NCI-H2029 (cell line): Measurements from ENCODE around the gene CREG2.
A peak's percentile ranks its signal among the peaks of the same experiment; 100 is the strongest.
"Not testable (repeated sequence)": the region's sequence is repeated elsewhere in the genome, so short reads cannot be mapped to it uniquely, and the experiment has no call there.

Source experiments
- DNase-seq: peaks from one replicate; lab custom pipeline; 2025; lab: John Stamatoyannopoulos, UW

CREG2 gene

DNA sequence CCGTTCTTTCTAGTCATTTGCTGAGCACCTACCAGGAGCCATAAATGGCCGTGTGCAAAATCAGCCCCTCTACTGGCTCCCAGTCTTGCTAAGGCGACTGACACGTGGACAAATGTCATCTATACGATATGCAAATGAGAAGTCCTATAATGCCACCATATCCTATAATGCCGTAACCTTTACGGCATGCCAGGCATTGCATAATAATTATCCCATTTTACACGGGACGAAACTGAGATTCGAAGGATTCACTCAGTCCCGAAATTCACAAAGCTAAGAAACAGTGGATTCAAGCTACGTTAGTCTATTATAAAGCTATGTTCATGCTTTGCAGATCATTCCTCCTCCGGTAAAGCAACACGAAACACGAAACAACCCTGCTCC lies 44.7 kb downstream of the CREG2 start:
- DNase-seq: no peak

DNA sequence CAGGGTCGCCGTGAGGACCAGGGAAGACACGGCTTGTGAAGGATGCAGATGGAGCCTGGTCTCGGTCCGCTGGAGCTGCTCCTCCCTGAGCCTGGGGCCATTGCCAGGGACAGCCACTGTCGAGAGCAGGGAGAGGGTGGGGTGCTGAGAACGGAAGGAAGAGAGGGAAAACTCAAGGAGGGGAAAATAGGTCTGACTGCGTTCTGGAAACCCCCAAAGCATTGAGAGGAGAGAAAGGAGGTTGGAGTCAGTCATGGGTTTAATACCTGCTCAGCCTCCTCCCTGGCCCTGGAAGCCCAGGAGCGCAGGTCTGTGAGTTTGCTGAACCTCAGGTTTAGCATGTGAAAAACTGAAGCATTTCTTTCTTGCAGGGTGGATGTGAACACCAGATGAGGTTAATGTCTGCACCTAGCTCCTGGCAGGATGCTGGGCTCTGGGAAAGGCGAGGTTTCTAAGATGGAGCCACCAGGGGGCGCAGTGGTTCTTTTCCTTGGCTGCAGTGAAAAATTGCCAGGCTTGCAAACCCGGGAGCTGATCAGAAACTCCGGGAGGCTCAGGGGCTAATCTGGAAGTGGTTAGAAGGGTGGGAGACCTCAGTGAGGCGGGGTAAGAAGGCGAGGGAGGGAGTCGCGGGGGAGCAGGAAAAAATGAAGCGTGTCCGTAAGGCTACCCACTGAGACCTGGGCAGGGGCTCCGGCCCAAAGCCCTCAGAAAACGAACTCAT lies 45.2 kb downstream of the CREG2 start:
- peak; percentile 31 for DNase-seq

GRCh38 chr2:101341421-101341820 lies 45.9 kb downstream of the CREG2 start:
- no peak for DNase-seq

GRCh38 chr2:101340141-101340551 lies 47.2 kb downstream of the CREG2 start:
- no peak for DNase-seq

GRCh38 chr2:101339266-101339880 lies 47.9 kb downstream of the CREG2 start:
- no peak for DNase-seq

DNA sequence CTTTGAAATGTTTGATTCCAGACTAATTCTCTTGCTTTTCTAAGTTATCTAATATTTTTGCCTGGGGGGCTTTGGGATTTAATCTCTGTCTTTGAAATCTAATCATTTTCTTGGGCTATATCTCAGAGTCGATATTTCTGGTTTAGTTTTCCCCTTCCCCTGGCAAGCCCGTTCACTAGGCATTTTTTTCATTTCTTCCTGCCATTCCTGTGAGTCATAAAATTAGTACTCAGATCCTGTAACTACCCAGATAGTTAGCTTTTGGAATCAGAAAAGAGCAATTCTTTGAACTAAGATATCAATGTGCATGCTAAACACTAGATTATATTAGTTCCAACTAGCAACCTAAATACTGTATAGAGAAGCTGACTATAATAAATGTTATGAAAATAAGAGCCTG lies 49.4 kb downstream of the CREG2 start:
- no peak for DNase-seq

DNA sequence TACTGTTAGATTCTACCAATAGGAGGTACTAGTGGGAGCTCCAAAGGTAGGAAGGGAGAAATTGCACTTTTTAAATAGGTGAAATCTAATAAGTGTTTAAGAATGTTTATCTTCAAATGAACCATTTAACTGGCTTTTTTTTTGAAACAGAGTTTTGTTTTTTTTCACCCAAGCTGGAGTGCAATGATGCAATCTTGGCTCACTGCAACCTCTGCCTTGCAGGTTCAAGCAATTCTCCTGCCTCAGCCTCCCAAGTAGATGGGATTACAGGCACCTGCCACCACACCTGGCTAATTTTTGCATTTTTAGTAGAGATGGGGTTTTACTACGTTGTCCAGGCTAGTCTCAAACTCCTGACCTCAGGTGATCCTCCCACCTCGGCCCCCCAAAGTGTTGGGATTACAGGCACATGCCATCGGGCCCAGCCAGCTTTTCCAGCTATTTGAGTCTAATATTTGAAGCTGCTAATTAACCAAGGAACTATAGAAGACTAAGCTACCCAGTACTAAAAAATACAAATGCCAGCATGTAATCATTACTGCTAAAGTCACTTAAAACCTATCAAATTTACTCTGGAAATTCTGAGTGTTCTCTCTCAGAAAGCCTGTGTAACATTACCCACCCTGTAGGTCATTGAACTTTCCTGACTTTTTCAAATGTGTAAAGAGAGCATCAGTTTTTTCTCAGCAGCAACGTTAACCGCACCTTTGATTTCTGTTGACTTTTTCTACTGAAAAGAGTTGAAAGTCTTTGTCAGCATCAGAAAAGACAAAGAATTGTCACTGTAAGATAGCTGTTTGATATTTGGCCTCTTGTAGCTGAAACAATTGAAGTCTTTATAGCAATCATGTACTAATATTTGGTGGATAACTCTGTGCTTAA lies 54.2 kb downstream of the CREG2 start:
- no peak for DNase-seq

- no peak for DNase-seq
Observed at GRCh38 chr2:101331202-101331601, 56.1 kb downstream of the CREG2 start.

- DNase-seq: no peak
Observed at GRCh38 chr2:101330253-101330933, 56.9 kb downstream of the CREG2 start.

GRCh38 chr2:101329026-101329425 lies 58.3 kb downstream of the CREG2 start:
- no peak for DNase-seq

DNA sequence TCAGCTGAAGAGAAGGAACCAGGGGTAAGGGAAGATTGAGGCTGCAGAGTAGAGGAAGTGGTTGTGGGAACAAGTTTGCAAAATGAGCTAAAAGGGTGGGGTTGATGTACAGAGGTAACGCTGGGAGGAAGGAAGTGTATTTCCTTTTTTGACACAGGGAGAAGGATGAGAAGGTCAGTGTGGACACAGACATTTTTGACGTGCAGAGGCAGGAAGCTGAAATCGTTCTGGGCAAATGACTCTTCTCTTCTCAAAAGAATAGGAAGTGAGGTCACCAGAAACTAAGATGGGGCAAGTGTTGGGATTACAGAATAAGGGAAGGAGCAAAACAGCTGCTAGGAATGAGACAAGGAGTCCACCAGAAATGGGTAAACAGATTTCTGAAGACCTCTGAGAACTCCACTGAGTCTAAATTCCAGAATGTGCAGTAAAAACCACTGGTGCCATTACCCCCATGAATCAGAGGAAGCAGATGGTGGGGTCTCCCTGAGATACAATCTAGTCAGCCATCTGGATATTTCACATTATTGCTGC lies 58.8 kb downstream of the CREG2 start:
- DNase-seq: no peak

- DNase-seq: no peak
Observed at GRCh38 chr2:101327863-101328394, 59.4 kb downstream of the CREG2 start.

DNA sequence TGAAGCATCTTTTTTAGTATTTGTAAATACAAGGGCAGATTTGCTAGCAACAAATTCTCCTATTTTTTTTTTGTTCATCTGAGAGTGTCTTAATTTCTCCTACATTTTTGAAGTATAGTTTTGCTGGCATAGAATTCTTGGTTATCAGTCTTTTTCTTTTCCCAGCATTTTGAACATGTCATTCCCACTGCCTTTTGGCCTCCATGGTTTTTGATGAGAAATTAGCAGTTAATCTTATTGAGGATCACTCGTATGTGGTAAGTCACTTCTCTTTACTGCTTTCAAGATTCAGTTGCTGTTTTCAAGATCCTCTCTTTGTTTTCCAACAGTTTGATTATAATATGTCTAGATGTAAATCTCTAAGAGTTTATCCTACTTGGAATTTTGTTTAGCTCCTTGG lies 61.9 kb downstream of the CREG2 start:
- no peak for DNase-seq

DNA sequence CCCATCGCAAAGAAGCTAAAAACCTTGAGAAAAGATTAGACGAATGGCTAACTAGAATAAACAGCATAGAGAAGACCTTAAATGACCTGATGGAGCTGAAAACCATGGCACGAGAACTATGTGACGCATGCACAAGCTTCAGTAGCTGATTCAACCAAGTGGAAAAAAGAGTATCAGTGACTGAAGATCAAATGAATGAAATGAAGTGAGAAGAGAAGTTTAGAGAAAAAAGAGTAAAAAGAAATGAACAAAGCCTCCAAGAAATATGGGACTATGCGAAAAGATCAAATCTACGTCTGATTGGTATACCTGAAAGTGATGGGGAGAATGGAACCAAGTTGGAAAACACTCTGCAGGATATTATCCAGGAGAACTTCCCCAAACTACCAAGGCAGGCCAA lies 70.7 kb downstream of the CREG2 start:
- DNase-seq: not testable (repeated sequence)

- no peak for DNase-seq
Observed at GRCh38 chr2:101311696-101312017, 75.6 kb downstream of the CREG2 start.

GRCh38 chr2:101310834-101311695 lies 76.2 kb downstream of the CREG2 start:
- no peak for DNase-seq

- DNase-seq: no peak
Observed at GRCh38 chr2:101310090-101310833, 77.0 kb downstream of the CREG2 start.

GRCh38 chr2:101308432-101309210 lies 78.7 kb downstream of the CREG2 start, which contains the start of gene RNF149:
TSS of gene RNF149 (minus strand) at chr2:101308701. CDS start at chr2:101308588, 113 bp downstream.
- DNase-seq: peak; percentile 59

DNA sequence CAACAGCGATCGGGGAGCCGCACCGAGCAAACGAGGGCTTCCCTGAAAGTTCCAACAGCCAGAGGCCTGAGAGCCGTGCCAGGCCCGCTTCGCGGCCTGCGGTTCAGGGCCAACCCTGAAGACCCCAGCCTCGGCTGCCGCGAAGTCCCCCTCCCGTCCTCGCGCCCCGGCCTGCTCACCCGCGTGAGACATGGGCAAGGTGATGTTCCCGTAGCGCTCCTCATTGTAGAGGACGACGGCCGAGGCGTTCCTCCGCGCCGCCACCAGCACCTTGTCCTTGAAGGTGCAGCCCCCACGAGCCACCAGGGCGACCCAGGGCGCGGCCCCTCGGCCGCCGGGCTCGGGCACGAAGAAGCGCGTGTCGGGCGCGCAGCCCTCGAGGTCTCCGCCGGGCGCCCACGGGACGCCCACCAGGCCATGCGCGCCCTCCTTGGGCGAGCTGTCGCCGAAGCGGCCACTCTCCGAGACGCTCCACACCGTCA lies 79.3 kb downstream of the CREG2 start:
- DNase-seq: no peak
